Activated T-cell treated with anti-CD3 and anti-CD28 coated beads, Interleukin-2, amount 50 U/mL, for 48 hours (primary cell): ENCODE data around the gene CD180.
A peak's percentile ranks its signal among the peaks of the same experiment; 100 is the strongest.

ENCODE experiments used
- DNase-seq, 2 experiments: peaks; one replicate each; pipeline ENCODE4 v3.0.0-alpha.2; 2020

Gene CD180

GRCh38 chr5:67209141-67209771, 12.7 kb upstream of the CD180 start:
- peak; percentile 66 to 73 for DNase-seq

DNA sequence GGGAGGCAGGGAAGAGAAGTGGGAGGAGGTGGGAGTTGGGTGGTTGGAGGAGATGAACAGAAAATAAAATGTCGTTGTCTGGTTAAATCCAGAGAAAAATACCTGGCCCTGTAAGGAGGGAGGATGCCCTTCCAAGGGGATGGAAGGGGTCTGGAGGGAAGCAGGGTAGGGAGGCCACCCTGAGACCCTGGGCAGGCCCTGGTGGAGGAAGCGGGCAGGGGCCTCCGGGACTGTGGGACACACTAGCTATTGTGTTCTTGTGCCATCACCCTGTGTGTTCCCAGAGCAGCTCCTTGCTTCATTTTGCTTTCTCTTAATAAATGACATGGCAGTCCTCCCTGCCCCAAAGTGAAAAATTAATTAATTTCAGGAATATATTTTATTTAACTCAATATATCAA, 11.8 kb upstream of the CD180 start:
- DNase-seq, result no peak

DNA sequence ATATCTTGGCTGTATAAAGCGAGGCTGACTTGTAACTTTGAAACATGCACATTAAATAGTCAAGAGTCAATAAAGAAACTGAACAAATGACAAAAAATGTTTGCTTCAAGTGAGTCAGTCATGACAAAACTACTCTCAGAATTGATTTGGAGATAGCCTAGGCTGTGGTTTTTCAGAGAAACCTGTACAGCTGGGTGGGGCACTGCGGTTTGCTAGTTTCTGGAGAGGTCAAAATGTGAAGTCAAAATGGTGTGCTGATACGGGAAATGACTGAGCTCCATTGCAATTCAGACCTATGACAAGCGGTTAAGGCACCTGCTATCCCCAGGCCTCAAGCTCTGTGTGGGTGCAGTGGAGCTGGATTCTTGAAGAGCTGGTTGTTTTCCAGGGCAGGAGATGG, 10.3 kb upstream of the CD180 start:
- peak; percentile 82 to 84 for DNase-seq

GRCh38 chr5:67206461-67206860, 9.9 kb upstream of the CD180 start:
- DNase-seq, result no peak

- DNase-seq, result peak; percentile 35 to 36
Measured at GRCh38 chr5:67205981-67206380, 9.4 kb upstream of the CD180 start.

DNA sequence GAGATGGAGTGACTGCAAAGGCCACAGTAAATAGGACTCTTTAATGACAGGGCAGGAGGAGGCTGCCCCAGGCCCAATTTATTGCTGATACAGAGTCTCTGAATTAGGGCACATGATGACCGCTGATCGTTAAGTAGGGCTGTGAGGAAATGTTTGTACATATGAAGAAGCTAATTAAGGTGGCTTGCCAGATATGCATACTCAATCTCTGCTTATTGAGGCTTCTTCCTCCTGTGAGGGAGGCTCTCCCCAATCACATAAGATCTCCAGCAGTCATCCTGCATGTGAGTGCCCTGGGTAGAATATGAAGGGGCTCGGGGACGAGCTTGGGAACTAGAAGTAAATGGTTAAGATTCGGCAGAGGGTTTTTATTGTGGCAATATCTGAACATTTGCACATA, 8.2 kb upstream of the CD180 start:
- no peak for DNase-seq

DNA sequence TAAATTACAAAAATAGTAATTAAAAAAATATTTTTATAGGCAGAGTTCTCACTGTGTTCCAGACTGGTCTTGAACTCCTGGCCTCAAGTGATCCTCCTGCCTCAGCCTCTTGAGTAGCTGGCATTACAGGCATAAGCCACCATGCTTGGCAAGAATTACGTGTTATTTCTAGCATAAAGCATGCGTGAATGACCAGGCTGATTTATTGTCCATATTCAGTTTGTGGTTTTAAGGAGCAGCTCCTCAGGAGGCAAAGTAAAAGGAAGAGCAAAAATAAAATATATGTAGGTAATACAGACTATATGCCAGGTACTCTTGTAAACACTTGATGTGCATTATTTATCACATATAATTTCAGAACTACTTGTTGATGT, 7.1 kb upstream of the CD180 start:
- DNase-seq, result no peak

DNA sequence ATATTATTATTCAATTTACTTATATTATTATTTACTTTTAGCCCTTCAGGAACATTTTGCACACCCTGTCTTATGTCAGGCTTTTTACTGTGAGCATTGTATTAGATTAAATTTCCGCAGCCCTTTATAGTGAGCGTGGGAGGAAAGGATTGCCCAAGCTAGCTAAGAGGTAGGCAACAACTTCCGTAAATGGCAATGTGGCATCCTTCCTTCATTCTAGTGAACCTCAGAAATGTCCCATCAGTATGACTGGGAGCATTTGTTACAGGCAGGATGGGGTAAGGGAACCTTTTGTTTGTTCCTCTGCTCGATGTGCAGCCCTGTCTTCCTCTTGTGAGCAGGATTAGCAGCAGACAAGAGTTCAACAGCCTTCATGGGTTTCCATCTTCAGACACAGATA, 6.2 kb upstream of the CD180 start:
- DNase-seq, result no peak

DNA sequence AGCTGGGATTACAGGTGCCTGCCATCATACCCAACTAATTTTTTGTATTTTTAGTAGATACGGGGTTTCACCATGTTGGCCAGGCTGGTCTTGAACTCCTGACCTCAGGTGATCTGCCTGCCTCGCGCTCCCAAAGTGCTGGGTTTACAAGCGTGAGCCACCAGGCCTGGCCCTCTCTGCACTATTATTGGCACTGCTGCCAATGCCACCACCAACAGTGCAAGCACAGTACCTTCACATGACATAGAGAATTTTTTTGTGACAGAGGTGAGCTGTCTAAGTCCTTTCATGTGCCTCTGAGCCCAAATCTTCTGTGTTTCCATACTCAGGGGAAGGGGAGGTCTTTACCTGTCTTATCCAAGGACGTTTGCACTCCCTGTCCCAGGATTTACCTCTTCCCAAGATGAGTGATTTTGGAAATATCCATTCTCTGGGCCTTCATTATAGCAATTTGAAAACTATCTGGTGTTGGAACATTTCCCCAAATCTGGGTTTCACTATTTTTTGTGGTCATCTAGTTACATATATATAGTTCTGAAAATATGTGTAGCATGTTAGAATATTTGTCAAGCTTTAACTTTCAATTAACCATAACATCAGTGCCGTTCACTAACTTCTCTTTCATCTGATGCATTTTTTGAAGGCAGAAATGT, 5.4 kb upstream of the CD180 start:
- no peak for DNase-seq

DNA sequence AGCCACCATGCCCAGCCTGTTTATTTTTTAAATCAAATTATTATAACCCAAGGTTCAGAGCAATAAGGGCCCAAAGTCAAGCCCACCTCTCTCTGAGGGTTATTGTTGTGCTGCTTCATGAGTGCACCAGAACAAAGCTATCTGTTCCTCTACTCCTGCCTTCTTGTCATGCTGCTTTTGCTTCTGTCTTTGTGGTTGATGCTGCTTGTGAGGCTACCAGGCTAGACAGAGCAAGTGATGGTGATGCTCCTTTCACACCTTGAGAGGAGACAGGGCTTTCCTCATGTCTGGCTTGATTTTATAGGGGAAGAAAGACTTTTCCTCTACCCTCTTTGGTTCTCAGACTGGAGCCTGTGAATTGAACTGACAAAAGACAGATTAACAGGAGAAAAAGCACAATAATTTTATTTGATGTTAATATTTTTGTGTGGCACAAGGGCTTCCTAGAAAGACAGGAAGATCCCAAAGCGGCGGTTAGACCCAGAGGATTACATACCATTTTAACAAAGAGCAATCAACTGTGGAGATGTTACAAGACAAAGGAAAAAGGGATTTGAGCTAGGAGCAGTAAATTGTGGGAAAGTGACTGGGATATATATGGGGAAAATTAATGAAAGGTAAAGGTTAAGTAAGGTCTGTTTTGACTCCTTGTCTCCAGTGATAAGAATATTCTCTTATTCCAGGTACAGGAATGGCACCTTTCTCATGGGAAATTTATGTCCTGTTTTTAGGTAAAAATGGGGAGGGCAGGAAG, 4.4 kb upstream of the CD180 start:
- no peak for DNase-seq

DNA sequence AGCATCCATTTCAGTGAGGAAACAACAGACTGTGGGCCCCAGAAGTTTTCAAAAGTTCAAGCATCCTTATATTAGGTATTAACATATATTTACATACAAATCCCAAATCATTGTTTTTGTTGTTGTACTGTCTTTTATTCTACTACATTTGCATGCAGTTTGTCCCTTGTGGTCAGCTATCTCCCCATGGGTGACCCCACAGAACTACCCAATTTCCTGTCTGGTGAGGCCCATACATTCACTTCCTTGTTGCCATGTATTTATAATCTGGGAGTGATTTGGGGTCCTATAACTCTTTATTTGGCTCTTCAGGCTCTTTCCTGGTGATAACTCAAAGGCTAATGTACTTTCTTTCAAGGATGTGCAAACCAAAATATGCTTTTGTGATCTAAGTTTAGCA, 3.3 kb upstream of the CD180 start:
- no peak for DNase-seq

GRCh38 chr5:67198917-67199316, 2.3 kb upstream of the CD180 start:
- no peak for DNase-seq

DNA sequence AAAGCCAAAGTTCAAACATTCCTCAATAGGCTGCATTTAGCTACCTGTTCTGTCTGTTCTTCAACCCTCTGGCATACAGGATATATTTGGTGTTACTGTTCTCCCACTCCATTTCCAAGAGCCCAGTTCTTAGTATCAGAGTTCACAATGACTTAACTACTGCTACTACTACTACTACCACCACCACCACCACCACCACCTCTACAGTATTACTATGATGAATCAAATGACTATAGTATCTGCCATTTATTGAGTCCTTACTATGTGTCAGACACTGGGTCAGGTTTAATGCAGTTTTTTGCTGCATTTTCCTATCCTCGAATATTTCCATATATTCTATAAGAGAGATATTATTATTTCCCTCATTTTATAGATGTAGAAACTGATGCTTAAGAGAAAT, 937 bp upstream of the CD180 start:
- no peak for DNase-seq

DNA sequence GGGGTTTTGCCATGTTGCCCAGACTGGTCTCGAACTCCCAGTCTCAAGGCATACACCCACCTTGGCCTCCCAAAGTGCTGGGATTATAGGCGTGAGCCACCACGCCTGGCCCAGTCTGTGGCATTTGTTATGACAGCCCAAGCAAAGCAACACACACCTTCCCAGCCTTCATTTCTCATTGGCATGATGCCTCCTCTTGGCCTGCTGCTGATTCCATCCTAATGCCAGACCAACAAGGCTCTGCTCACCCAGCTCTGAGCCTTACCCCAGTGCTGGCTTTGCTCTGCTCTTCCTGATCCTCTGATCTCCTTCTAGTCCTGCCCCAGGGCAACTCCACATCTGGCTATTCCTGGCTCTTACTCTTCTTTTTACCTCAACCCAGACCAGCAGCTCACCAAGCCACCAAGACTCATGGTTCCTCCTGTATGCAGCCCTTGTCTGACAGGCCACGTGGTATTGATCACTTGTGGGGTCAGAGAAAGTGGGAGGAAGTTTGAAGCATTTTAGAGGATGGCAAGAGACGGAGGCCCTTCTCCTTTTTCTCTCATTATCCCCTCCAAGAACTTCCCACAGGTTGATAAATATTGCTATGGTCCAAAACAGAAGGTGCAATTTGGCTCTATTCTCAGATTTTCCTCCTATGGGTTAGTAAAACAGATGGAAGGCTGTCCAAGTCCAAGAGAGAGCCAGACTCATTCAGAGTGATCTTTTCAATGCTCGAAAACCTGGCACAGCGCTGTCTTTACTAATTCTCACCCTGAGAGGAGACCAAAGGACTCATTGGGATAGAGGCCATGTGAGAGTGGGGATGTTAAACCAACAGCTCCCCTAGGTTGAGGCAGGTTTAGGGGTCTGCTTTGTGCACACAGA, 958 bp downstream of the CD180 start:
- DNase-seq, result no peak

DNA sequence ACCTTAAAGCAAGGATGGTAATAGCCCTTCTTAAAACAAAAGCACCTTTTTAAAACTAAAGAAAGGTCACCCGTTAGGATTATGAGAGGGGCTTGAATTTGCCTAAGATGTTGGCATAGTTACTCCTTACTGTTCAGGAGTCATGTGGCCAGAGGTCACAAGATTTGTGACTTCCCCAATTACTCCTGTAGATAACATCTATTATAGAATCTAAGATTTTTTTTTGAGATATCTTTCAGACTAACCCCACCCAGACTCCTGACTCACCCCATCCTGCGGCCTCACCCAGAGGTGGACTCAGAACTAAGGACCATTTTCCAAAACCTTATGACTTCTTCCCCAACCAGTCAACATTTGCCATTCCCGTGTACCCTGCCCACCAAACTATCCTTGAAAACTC, 2.4 kb downstream of the CD180 start:
- DNase-seq, result no peak

DNA sequence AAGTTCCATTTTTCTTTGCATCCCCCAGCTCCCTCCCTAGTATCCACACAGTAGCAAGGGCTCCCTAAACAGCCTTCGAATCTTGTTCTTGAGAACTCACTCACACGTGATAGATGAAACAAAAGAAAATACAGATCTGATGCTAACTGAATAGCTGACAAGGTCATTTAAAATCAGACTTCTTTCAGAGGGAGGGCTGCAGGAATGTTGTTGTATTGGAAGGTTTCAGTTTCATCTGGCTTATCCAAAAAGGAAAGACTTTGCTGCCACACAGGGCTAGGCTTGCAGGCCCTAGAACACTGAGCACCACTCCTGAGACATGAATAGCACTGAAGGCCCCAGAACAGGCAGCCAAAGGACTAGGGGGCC, 3.2 kb downstream of the CD180 start:
- no peak for DNase-seq

DNA sequence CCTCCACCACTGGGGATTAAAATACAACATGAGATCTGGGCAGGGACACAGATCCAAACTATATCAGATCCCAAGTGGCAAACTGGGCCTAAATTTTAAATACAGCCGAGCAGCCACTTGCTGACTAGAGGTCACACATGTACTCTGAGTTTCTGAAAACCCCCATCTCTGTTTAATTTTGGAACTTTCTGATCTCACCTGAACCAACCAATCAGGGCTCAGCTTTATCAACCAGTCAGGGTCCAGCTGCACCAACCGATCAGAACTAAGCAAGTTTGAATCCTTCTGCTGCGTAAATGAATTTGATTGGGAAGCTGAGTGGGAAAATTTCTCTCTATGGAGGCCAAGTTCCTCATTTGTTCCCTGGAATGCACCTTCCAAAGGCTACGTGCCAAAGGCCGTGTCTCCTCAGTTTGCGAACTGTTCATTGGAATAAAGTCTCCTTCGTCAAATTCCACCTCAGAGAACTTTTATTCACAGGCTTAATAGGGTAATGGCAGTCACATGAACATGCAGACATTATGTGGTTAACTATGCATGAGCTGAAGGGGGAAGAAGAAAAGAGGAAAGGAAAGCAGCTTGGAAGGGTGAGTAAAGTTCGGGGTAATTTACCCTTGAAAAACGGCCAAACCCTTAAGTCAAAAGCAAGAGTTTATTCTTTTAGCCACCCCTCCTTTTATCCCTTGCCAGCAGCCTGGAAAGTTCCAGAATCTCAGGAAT, 3.7 kb downstream of the CD180 start:
- DNase-seq, result no peak

- DNase-seq, result no peak
Measured at GRCh38 chr5:67190861-67191260, 5.7 kb downstream of the CD180 start.

GRCh38 chr5:67190410-67190809, 6.2 kb downstream of the CD180 start:
- no peak for DNase-seq

DNA sequence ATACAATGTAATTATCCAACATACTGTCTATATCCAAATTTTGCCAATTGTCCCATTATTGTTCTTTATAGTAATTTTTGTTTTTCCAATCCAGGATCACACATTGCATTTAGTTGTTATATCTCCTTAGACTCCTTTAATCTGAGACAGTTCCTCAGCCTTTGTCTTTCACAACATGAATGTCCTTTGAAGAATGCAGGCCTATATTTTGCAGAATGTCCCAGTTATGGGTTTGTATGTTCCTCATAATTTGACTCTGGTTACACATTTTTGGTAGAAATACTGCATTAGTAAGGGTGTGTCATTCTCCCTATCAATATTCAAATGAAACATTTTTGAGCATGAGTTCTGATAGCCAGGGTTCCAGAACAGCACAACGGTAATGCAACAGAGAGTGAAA, 6.7 kb downstream of the CD180 start:
- DNase-seq, result no peak

DNA sequence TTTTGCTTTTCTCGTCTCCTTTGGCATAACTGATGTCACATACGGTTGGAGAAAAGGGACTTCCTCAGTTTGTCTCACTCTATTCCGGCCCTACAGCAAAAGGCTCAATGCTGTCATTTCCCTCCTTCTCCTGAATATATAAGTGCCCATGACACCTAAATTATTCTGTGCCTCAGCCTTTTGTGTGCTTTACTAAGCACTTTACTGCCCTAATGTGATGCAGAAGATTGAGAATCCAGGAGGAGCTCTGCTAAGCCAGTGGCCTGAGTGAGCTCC, 7.6 kb downstream of the CD180 start:
- DNase-seq, result no peak

DNA sequence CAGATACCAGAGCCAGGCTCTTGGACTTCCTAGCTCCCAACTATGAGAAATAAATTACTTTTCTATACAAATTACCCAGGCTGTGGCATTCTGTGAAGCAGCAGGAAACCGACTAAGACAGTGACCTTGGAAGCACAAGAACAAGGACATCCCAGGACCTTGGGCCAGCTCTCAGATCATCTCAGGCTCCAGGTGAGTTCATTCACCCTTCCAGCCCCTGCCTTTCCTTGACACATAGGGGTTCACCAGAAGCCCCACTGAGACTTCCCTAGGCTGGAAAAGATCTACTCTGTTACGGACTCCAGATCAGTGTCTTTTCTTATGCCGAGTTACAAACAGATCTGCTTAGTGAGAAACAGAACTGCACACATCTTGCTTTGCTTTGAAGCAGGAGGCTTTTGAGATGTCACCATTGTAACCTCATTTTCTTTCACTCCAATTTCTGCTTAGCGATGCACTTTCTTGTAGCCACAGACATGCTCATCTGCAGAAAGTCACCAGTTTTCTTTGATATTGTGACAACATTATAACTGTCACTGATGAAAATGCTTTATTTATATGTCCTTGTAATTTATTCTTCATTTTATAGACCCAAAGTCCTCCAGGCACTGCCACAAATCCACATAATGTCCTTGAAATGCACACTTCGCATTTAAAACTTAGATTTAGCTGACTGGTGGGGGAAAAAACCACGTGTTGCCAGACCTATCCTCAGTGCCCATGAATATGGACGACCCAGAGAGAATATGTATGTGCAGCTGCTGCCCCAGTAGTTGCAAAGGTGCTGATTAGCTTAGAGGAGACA, 8.1 kb downstream of the CD180 start:
- DNase-seq, result no peak
